ENCODE measurements around the gene IL10RA. TPM values are rescaled to one million over a fixed set of nuclear protein-coding genes. Genes with fewer than 3 reads are reported as not detected.
A peak's percentile ranks its signal among the peaks of the same experiment; 100 is the strongest.

IL10RA gene
- total RNA-seq, 3 donors from 2014 or later = 9.3 to 25.9 (median 12.5) TPM

DNA sequence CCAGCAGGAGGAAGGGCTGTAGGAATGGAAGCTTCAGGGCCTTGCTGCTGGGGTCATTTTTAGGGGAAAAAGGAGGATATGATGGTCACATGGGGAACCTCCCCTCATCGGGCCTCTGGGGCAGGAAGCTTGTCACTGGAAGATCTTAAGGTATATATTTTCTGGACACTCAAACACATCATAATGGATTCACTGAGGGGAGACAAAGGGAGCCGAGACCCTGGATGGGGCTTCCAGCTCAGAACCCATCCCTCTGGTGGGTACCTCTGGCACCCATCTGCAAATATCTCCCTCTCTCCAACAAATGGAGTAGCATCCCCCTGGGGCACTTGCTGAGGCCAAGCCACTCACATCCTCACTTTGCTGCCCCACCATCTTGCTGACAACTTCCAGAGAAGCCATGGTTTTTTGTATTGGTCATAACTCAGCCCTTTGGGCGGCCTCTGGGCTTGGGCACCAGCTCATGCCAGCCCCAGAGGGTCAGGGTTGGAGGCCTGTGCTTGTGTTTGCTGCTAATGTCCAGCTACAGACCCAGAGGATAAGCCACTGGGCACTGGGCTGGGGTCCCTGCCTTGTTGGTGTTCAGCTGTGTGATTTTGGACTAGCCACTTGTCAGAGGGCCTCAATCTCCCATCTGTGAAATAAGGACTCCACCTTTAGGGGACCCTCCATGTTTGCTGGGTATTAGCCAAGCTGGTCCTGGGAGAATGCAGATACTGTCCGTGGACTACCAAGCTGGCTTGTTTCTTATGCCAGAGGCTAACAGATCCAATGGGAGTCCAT, 14.1 kb downstream of the IL10RA start:
- H3K36me3 ChIP-seq (ENCODE audit: low read depth) = no peaks in the 10 kb centered on the region
- DNase-seq = peak in 1 of 3 donors; percentile 22
- TF ChIP-seq, protein P1, sequence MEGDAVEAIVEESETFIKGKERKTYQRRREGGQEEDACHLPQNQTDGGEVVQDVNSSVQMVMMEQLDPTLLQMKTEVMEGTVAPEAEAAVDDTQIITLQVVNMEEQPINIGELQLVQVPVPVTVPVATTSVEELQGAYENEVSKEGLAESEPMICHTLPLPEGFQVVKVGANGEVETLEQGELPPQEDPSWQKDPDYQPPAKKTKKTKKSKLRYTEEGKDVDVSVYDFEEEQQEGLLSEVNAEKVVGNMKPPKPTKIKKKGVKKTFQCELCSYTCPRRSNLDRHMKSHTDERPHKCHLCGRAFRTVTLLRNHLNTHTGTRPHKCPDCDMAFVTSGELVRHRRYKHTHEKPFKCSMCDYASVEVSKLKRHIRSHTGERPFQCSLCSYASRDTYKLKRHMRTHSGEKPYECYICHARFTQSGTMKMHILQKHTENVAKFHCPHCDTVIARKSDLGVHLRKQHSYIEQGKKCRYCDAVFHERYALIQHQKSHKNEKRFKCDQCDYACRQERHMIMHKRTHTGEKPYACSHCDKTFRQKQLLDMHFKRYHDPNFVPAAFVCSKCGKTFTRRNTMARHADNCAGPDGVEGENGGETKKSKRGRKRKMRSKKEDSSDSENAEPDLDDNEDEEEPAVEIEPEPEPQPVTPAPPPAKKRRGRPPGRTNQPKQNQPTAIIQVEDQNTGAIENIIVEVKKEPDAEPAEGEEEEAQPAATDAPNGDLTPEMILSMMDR (IDR thresholded peaks at IDR 0.05) = no peak
- no peak for ATAC-seq
- peaks cover 12% of the 10 kb centered on the region for H3K4me1 ChIP-seq (ENCODE audit: low read depth)
- H3K9me3 ChIP-seq = no peaks in the 10 kb centered on the region
- H3K4me3 ChIP-seq = no peak overlapping the region
- intact Hi-C loops (cut with DNase I, micrococcal nuclease) = no loop called here

DNA sequence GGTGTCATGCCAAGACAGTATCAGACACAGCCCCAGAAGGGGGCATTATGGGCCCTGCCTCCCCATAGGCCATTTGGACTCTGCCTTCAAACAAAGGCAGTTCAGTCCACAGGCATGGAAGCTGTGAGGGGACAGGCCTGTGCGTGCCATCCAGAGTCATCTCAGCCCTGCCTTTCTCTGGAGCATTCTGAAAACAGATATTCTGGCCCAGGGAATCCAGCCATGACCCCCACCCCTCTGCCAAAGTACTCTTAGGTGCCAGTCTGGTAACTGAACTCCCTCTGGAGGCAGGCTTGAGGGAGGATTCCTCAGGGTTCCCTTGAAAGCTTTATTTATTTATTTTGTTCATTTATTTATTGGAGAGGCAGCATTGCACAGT, 14.6 kb downstream of the IL10RA start:
- DNase-seq (no peak), ATAC-seq (no peak)
- TF ChIP-seq, protein P1 (IDR thresholded peaks at IDR 0.05) = no peak
- intact Hi-C loops (cut with DNase I, micrococcal nuclease) = no loop called here
- H3K36me3 ChIP-seq (ENCODE audit: low read depth) = no peaks in the 10 kb centered on the region
- peaks cover 12% of the 10 kb centered on the region for H3K4me1 ChIP-seq (ENCODE audit: low read depth)
- no peaks in the 10 kb centered on the region for H3K9me3 ChIP-seq
- no peak overlapping the region for H3K4me3 ChIP-seq

DNA sequence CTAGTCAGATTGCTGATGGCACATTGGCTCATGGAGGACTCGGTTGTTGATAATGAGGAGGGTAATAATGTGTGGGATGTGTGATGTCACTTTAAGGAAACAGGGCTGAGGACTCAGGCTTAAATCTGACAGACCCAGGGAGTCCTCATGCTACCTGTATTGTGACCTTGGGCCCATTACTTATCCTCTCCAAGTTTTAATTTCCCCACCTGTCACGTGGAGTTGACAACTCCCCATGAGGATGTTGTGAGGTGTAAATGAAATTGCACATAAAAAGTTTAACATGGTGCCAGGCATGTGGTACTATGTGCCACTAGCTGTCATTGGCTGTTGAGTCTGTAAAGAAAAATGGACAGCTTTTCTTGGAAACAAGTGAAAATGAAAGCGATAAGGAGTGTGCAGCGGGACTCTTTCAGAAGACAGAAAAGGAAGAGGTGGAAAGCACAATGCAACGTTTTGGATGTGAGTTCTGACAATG, 15.3 kb downstream of the IL10RA start:
- Histone ChIP-seq H3K4me3 (no peak overlapping the region), H3K4me1 (ENCODE audit: low read depth) (peaks cover 12% of the 10 kb centered on the region), H3K36me3 (ENCODE audit: low read depth) (no peaks in the 10 kb centered on the region), H3K9me3 (no peaks in the 10 kb centered on the region)
- intact Hi-C loops (cut with DNase I, micrococcal nuclease) = no loop called here
- TF ChIP-seq, protein P1 (IDR thresholded peaks at IDR 0.05) = no peak
- ATAC-seq (no peak), DNase-seq (no peak)

DNA sequence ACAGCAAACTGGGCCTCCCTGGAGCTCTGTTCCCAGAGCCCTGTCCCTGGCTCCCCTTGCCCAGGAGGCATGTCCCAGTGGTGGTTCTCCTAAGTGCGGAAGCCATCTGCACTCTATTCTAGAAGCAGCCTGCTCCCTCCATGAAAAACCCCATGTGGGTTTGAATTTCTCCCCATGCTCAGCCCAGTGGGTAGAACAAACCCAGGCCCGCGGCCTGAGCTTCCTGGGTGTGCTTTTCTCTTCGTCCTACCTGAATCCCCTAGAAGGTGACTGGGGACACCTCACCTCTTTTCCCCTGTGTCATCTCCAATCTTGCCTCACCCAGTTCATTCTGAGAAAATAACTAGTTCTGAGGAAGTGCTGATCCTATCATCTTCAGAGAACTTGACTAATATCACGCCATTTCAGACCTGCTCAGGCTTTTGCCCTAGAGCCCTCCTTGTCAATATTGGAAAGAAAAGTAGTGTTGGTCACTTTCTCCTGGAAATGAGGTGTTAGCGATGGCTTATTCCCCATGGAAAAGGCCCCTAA, 15.9 kb downstream of the IL10RA start:
- intact Hi-C loops (cut with DNase I, micrococcal nuclease) = no loop called here
- H3K9me3 ChIP-seq = no peaks in the 10 kb centered on the region
- no peaks in the 10 kb centered on the region for H3K36me3 ChIP-seq (ENCODE audit: low read depth)
- H3K4me3 ChIP-seq = no peak overlapping the region
- TF ChIP-seq, protein P1 (IDR thresholded peaks at IDR 0.05) = no peak
- DNase-seq = no peak
- peaks cover 12% of the 10 kb centered on the region for H3K4me1 ChIP-seq (ENCODE audit: low read depth)
- peak; percentile 1 for ATAC-seq

DNA sequence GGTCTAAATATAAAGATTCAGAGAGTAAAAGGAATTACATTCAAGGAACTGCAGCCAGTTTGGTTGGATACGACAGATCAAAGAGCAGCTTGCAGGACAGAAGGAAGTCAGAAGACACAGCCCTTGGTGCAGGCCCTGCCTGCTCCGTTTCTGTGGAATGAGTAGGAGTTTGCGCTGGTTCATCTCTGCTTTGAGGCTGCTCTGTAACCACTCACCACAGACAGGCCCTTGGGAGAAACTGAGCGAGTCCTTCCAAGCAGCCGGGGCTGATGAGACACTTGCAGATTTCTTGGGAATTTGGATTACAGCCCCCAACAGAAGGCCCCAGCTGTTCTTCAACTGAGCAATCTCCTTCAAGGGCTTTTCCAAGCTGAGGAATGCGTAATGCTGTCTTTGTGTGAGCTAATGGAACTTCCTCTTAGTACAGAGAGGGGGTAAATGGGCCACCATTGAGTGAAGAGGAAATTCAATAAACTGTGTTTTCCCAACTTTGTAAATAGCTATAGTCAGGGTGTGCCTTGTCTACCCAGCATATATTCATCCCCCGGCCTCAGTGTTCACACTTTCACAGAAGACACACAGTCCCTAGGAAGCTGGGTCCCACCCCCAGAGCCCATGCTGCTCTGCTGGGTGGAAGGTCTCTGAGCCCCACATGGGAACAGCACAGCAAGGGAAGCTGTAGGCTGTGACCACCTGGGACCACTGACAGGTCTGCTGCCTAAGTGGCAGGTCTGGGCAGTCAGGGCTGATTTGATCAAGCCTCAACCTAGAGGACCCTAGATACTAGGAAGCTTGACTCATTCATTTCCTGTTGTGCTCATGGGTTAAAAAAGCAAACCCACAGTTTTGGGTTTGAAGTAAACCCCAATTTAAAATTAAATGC, 16.6 kb downstream of the IL10RA start:
- DNase-seq (peak in 1 of 3 donors; percentile 65), ATAC-seq (peak; percentile 44)
- intact Hi-C loops (cut with DNase I, micrococcal nuclease) = no loop called here
- H3K4me1 ChIP-seq (ENCODE audit: low read depth) = peaks cover 12% of the 10 kb centered on the region
- no peak overlapping the region for H3K4me3 ChIP-seq
- H3K9me3 ChIP-seq = no peaks in the 10 kb centered on the region
- H3K36me3 ChIP-seq (ENCODE audit: low read depth) = no peaks in the 10 kb centered on the region
- TF ChIP-seq, protein P1 (IDR thresholded peaks at IDR 0.05) = no peak

Measured in mucosa of descending colon (tissue), 3 donors.